Measurements from ENCODE around the gene SPAST.

GRCh38 chr2:32161296-32161695, 97.9 kb downstream of the SPAST start:
- TF ChIP-seq CTCF (IDR thresholded peaks at IDR 0.05 in 2 of 3, conservative IDR thresholded peaks at IDR 0.05 in 1 of 3; ENCODE audit: borderline replicate concordance in 1 of 3, insufficient read depth in 1 of 3, low read depth in 2 of 3, low read length in 2 of 3) = no peak
- TF ChIP-seq SP1 (IDR thresholded peaks at IDR 0.05; ENCODE audit: low read depth) = no peak
- no peak for TF ChIP-seq MAX (IDR thresholded peaks at IDR 0.05)

Measured in HCT116 (cell line).